EH (cell line): ENCODE results near the gene ZFYVE26.
"Not testable (repeated sequence)": the region's sequence is repeated elsewhere in the genome, so short reads cannot be mapped to it uniquely, and the experiment has no call there.

Experiments
- DNase-seq: peaks from one replicate; pipeline ENCODE4 v3.0.0-alpha.2; 2015; ENCODE audit warnings: low read depth

The ZFYVE26 gene

DNA sequence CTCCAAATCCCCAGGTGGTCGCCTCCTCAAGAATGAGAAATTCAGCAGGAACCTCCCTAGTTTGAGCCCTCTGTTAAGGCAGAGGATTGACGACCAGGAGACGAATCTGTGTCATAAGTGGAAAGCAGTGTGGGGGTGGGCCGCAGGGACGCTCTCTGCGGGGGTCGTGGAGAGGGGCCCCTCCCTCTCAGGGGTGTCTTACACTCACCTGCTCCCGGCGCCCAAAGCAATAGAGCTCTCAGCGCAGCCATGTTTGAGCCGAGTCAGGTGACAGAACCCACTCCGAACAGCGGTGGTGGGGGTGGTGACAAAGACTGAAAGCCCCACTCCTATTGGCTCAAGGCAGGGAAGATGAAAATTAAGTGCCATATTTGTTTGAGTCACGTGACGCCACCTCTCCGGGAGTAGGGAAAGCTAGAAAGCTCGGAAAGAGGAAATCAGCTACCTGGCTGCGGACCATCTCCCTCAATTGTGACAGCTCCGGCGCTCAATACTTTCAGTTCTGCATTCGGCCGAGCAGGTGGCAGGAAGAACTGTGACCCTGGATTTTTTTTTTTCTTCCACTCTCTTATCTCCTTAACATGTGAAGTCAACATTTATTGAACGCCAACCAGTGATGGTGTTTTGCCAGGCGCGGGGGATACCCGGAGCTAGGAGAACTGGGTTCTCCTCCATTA lies at the start of gene ZFYVE26:
Gene ZFYVE26 (minus strand): TSS at position 265 of the 677 bp plus-strand sequence. CDS start 627 bp downstream, outside the sequence.
- peak; percentile 97 for DNase-seq

GRCh38 chr14:67863223-67863622 lies 46.8 kb upstream of the ZFYVE26 start:
- DNase-seq, result no peak

- no peak for DNase-seq
Measured at GRCh38 chr14:67859169-67859749, 42.9 kb upstream of the ZFYVE26 start.

DNA sequence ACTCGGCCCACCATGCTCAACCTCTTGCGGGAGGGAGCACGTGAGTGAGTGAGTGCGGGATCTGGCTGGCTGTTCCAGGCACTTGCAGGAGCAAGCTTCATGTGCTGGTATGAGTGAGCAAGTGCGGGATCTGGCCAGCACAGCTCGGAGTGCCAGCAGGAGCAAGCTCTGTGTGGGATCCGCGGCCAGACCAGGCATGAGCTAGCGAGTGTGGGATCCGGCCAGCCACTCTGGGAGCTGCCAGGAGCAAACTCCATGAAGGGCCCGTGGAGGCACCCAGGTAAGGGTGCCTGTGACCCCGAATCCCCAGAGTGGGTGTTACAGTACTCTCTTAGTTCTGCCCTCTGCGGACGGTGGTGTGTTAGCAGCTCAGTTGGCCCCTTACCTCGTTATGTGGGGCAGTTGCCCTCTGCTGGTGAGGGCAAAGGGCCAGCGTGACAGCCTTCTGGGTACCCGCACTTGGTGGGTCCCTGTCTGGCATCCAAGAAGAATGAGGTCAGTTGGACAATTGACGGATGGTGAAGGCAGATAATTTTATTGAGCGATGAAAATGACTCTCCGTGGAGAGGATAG lies 41.5 kb upstream of the ZFYVE26 start:
- no peak for DNase-seq

GRCh38 chr14:67856827-67857226 lies 40.4 kb upstream of the ZFYVE26 start:
- DNase-seq, result peak; percentile 41

GRCh38 chr14:67853715-67854114 lies 37.3 kb upstream of the ZFYVE26 start:
- no peak for DNase-seq

DNA sequence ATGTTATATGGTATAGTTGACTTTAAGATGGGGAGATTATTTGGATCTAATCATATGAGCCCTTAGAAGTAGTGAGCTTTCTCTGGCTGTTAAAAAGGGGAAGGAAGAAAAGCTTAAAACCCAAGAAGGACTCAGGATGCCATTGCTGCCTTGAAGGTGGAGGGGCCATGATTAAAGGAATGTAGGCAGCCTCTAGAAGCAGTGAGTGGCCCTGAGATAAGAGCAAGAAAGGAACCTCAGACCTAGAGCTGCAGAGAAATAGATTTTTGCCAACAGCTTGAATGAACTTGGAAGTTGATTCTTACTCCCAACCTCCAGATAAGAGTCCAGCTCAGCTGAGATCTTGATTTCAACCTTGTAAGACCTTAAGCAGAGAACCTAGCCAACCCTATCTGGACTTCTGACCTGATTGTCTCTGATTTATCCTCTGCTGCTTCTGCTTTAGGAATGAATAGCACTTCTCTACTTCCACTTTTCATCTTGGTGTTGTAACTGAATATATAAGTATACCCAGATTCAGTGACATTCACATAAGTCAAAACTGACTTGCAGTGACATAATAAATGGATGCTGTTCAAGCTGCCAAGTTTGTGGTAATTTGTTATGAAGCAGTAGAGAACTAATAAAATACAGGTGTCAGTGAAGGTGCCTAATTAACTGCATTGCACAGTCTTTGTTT lies 36.7 kb upstream of the ZFYVE26 start:
- no peak for DNase-seq

DNA sequence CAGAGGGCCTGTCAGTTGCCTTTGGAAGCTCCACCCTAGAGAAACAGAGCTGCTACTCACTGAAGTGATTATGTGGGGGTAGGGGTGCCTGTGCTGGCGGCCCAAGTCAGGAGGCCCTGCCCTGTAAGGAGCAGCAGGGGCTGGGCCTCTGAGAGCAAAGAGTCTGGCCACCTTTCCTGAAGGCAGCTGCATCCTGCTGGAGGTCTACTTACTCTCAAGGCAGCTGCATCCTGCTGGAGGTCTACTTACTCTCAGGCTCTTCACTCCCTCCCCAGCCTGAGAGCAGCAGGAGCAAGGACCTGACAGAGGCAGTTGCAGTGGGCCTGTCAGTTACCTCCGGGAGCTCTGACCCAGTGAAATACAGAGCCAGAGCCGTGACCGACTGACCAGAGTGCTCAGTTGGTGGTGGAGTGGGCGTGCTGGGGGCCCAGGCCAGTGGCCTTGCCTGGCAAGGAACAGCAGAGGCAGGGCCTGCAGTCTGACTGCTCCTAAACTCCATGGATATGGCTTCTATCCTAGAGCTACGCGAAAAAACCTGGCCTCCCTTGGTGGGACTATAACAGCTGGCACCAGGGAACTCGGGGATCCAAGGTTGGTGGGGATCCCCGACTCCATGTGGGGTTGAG lies 35.5 kb upstream of the ZFYVE26 start:
- DNase-seq, result no peak

- no peak for DNase-seq
Measured at GRCh38 chr14:67850066-67850830, 33.9 kb upstream of the ZFYVE26 start.

DNA sequence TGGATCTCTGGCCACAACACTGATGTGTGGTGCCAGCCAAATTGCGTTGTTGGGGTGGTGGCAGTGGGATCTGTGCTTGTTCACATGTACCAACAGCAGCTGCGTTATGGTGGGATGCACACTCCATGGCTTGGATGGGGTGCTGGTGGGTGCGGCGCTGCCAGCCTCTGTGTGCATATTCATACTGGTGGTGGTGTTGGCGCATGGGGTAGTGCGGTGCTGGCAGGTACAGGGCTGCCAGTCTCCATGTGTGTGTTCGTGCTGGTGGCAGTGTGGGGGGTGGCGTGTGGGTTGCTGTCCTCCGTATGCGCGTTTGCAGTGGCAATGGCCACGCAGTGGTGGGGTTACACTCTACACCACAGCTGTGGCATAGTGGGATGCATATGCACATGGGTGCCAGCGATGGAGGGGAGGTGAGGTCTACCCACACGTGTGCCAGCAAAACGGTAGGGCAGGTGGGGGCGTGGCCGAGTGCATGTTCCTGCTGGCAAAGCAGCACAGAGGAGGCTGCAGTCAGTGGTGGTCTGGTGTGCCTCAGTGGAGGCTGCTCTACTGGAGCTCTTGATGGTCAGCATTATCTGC lies 29.7 kb upstream of the ZFYVE26 start:
- DNase-seq, result no peak

DNA sequence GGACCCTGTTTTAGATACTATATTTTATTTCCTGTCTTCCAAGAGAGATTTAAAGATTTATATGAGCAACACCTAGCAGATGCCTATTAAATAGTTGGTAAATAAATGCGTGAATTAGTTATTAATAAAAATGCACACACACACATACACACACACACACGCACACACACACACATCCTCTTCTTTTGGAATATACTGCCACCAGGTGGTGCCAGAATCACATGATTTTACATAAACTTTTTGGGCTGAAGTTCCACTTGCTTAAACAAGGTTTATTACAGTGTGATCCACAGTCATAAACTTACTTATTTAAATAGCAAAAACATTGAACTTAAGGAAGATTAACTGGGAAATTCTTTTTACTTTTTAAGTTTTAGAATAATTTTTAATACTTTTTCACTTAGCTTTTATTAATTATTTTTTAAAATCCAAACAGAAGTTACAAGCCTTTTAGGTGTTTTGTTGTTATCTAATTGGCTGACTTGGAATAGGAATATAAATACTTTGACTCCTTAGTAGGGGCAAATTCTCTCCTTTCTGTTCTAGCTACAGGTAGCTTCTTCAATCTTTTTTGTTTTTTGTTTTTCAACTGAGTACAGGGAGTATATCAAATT lies 20.7 kb upstream of the ZFYVE26 start:
- peak; percentile 73 for DNase-seq

- no peak for DNase-seq
Measured at GRCh38 chr14:67835596-67835995, 19.2 kb upstream of the ZFYVE26 start.

DNA sequence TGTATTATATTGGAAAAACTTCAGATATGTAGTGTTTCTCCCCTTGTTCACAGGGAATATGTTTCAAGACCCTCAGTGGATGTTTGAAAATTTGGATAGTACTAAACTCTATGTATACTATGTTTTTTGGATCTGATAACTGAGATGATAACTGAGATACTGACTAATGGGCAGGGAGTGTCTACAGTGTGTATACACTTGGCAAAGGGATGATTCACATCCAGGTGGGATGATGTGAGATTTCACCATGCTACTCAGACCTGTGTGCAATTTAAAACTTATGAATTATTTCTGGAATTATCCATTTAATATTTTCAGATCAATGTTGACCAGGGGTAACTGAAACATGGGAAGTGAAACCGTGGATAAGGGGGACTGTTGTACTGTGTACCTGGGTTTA lies 17.0 kb upstream of the ZFYVE26 start:
- DNase-seq, result no peak

- DNase-seq, result no peak
Measured at GRCh38 chr14:67831113-67831512, 14.7 kb upstream of the ZFYVE26 start.

DNA sequence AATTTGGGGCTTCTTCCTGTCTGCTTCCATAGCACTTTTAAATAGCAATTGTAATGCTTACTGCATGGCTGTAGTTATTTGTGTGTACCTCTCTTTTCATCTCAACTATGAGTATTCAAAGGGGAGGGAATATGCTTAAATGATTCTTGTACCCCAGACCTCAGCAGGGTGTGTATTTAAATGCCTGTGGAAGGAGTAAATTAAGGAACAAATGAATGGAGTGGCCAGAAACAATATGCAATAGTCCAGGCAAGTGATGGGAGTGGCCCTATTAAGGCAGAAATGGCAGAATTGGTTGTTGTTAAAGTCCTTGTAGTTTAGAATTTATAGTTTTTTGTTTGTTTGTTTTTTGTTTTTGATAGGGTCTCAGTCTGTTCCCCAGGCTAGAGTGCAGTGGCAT lies 4.7 kb upstream of the ZFYVE26 start:
- no peak for DNase-seq

DNA sequence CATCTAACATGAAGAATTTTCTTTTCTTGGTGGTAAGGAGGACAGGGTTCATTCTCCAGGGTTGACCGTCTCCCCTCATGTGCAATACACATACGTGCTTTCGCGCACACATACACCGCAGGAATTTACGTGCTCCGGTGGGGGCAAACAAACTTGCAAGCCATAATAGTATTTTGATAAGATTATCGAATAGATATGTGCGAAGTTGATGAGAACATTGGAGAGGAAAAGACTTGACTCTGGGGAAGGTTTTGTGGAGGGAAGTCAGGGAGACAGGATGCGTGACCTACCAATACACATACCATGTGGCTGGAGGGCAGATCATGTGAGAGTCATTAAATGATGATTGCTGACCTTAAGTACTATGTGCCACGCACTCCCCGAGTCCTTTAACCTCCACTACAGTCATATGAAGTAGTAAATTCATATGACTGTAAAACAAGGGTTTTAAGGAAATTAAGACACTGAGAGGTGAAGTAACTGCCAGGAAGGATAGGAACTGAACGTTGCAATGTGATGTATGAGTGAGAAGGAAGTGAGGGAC lies 4.1 kb upstream of the ZFYVE26 start:
- peak; percentile 69 for DNase-seq

GRCh38 chr14:67819563-67820421 lies 3.4 kb upstream of the ZFYVE26 start, which contains the start of gene RAD51B:
RAD51B (plus strand) TSS chr14:67819779.
- peak; percentile 80 for DNase-seq

DNA sequence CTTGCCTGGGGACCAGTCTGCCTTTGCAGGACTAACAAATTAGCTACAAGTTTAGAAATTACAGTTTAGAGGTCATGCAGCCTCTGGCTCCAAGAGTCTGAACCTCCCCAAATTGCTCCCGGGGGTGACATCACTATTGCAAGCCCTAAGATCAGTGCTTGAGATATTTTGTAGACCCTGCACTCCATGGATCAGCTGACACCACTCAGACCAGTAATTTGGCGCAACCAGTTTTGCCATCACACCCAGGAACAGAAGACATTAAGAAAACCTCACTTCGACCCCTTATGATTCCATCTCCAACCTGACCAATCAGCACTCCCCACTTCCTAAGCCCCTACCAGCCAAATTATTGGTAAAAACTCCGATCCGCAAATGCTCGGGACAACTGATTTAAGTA lies 2.1 kb upstream of the ZFYVE26 start:
- not testable (repeated sequence) for DNase-seq

GRCh38 chr14:67817750-67818438 lies 1.5 kb upstream of the ZFYVE26 start:
- no peak for DNase-seq
